ENCODE results near the gene FOXA1.

Gene FOXA1

DNA sequence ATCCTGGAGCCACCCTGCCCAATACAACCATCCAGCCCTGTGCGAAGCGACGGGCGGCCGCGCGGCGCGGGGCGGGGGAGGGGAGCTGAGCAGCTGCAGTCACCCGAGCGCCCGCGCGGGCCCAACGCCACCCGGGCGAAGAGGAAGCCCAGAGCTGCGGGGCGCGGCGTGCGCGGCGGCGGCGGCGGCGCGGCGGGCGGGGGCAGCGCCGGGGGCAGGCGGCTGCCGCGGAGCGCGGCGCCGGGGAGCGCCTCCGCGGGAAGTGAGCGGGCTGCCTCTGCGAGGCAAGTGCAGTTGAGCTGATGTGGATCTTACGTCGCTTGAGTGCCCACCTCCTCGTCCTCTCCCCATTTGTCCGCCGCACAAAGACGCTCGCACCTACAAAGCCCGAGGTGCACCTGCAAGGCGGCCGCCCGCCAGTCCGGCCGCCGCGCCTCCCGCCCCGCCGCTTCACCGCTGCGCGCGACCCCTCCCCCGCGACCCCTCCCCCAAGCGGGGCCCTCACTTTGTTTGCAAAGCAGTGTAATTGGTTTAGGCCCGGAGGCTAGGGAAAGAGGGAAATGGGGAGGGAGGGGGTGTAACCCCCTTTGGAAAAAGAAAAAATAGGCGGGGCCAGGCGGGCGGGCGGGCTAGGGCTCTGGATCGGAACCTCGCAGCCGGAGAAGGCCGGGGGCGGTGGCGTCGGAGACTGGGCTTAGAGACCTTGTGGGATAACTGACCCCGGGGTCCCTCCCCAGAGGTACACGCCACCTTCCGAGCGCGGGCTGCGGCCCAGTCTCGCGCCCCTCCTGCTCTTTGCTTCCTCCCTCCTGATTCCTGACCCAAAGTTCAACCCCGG is at the start of gene FOXA1, which contains the start of gene TTC6:
Gene FOXA1, minus strand, starts transcription at position 279 of the 838 bp plus-strand sequence. Its CDS starts 277 bp downstream, at position 2.
Gene TTC6, plus strand, starts transcription at position 659 of the 838 bp plus-strand sequence. CDS start 26,436 bp downstream, outside the sequence.
- DNase-seq = peak; percentile 19

DNA sequence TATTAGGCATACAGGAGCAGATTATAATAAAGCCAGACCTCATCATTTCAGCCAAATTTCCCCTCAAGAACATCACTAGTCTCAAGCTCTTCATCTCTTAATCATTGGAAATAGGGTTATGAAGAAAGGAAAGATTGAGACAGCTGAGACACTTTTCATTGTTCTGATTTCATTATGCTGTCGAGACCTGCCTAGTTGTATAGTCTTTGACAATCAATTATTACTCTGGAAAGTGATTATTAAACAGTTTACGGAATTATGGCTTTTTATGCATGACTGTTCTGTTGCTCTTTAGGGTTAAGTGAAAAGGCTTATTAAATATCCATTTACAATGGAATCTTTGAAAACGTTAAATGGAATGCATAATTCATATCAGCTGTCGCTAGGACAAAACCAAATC is 48.7 kb upstream of the FOXA1 start:
- DNase-seq = no peak

DNA sequence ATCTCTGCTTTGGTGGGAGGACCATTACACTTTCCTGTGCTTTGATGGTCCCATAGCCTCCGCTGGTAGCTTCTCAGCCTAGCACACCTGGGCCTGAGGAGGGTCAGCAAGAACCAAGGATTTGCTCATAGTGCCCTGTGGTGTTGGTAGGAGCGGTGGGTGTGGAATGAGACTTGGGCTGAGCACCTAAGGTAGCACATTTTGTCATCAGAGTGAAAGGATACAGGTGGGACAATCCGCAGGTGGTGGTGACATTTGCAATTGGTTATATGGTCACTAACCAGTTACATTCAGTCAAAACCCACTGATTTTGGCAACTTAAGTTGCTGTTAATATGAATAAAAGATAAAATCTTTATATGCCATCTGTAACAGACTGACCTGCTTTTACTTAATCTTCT is 47.1 kb upstream of the FOXA1 start:
- no peak for DNase-seq

DNA sequence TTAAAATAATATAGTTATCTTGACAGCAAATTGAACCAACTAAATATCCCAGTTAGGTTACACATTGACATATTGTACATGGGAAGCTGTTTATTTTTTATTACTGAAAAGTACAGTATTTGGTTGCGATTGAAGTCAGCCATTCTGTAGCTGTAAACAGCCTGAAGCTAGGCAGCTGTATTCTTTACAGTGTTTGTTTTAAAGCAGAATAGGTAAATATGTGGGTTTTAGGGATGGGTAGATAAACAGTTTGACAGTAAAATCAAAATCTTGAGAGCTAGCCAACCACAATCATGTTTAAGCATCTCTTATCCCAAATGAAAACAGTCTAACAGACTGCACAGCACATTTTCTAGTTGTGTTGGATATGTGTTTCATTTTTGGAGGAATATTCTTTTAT is 46.1 kb upstream of the FOXA1 start:
- no peak for DNase-seq

DNA sequence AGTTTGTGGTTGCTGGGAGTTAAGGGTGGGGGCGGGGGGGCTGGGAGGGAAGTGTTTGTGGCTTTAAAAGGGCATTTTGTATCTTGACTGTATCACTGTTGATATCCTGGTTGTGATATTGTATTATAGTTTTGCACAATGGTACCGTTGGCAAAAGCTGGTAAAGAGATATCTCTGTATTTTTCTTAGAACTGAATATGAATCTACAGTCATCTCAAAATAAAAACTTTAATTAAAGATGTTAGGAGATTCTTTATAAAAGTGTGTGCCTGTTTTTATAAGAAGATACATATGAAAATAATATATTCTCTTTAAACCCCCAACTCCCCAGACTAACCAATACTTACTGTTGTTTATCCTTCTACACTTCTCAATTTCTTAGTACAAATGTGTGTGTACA is 43.5 kb upstream of the FOXA1 start:
- DNase-seq = no peak

DNA sequence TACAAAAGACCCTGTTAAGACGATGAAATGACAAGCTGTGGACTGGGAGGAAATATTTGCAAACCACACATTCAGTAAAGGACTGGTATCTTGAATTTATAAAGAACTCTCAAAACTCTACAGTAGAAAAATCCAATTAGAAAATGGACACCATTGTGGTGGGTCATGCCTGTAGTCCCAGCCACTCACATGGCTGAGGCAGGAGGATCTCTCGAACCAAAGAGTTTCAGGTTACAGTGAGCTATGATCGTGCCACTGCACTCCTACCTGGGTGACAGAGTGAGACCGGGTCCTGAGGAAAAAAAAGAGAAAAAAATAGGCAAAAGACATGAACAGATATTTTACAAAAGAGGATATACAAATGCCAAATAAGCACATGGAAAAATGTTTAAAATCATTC is 42.3 kb upstream of the FOXA1 start:
- DNase-seq = no peak

DNA sequence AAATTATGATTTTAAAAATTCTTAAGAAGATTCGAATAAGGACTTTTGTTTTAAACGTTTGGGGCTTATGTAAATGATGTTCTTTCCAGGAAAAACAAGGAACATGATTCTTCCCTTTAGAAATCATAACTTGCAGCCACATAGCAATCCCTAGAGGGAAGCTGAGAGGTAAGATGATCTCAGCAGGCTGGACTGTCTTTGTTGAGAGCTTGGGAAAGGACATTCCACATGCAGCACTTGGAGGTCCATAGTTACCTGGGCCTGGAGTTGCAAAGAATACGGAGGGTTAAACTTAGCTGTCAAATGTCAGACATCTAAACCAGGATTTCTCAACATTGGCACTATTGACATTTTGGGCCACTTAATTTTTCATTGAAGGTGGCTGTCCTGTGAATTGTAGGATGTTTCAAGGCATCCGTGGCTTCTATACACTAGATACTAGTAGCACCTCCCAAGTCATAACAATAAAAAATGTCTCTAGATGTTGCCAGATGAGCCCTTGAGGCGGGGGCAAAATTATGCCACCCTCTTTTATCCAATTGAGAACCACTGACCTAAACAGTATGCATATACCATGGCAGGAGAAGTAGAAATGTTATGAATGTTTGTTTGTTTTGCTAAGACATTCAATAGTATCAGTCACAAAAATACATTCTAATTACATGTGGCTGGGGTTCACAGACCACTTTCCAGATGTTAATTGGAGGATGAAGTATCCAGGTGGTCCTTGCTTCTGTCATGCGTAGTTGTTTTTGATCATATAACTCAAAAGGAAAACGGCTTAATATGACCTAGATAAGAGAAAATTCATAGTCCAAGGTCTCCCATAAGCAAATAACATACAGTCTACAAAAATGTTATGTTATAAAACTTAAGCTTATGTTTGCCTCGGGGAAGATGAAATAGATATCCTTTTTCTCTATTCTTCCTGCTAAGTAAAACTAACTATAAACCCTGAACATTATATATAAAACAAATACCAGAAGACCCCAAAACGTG is 30.8 kb upstream of the FOXA1 start:
- no peak for DNase-seq

DNA sequence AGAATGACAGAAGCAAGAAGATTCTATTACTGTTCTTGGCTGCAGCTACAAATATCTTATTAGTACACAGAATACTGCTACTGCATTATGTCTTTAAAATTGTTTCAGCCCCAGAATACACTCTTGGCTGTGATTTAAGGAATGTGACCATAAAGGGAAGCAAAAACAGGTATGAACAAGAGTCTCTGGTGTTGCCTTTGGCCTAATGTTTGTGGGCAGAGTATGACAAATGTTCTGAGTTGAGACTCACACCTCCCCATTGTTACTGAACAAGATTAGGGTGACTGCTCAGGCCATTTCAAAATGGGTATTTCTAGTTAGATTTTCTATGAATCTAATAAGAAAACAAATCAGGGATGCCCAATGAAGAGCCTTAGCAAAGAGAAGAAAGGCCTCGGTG is 28.9 kb upstream of the FOXA1 start:
- DNase-seq = no peak

DNA sequence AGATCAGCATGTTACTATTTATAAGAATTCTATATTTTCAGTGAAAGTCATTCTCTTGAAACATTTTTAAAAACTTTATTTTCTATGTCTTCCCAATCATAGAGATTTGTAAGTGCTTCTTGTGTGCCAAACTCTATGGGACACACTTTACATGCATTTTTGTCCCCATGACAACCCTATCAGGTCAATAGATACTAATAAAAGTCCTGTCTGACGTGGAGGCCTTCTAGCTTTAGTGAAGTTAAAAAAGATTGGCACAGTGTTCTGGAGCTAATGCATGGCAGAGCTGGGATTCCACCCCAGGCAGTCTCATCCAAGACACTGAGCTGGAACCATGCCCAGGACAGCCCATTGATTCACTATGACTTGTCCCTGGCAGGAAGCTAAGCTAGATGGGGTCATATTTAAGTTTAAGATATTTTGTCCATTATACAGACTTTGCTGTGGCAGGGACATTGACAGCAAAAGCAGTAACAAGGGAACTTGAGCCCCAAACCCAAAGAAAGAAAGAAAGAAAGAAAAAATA is 28.4 kb upstream of the FOXA1 start:
- no peak for DNase-seq

DNA sequence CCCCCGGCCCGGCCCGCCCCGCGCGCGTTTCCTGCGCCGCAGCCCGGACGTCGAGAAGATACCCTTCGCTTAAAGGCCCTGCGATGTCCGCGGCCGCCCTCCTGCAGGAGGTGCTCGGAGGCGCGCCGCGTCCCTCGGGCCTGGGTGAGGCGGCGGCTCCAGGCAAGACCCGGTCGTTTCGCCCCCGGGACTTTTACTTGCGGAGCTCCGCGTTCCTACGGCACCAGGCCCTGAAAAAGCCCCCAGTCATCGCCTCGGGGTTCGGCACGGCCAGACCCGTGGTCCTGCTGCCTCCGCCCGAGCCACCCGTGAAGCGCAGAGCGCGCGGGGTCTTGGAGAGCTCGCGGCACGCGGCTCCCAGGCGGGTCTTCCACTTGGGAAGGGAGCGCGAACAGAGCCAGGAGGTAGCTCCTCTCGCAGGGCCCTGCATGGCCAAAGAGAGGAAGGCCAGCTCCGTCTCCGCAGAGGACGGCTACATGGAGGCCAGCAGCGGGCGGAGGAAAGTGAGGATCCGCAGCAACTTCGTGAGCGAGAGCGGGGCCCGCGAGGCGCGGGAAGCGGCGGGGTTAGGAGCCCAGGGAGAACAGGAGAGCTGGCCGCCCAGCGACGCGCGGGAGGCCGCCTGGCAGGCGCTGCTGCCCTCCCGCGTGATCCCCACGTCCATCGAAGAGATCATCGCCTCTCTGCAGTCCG is 27.3 kb upstream of the FOXA1 start:
- no peak for DNase-seq

DNA sequence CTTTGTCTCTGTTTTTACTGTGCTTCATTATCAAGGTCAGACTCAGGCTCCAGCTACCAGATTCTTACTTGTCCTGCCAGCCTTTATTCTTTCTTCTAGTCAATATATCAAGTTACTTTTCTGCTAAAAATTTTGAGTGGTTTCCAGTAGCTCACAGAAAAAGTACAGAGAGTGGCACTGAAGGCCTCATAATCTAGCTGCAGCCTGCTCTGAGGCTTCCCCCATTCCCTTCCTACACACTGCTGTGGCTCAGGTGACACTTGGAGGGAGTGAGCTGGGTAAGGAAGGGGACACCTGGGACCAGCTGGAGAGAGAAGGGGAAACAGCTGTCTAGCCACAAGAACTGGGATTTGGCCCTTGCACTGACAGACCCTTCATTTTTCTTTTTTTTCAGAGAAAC is 25.8 kb upstream of the FOXA1 start:
- DNase-seq = no peak

DNA sequence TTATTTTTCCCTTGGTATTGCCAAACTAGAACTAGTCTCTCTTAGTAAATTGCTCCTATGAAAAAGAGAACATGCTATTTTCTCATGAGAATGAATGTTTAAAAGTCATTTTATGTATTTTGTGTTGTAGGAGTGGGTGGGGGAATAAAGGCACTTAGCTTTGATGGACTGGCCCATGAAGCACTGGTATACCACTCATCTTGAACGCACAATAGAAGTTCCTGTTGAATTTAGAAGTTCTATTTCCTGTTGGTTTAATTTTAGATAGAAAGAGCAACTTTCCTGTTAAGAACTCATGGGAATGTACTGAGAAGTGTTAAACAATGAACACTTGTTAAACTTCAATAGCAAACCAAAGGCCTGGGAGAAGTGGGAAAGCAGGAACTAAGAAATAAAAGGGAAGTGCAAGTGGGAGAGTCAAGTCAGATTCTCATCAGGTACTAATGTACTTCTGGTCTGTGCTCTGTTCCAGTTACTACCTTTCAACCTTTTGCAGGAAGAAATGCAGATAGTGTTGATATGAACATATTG is 23.5 kb upstream of the FOXA1 start:
- DNase-seq = no peak

DNA sequence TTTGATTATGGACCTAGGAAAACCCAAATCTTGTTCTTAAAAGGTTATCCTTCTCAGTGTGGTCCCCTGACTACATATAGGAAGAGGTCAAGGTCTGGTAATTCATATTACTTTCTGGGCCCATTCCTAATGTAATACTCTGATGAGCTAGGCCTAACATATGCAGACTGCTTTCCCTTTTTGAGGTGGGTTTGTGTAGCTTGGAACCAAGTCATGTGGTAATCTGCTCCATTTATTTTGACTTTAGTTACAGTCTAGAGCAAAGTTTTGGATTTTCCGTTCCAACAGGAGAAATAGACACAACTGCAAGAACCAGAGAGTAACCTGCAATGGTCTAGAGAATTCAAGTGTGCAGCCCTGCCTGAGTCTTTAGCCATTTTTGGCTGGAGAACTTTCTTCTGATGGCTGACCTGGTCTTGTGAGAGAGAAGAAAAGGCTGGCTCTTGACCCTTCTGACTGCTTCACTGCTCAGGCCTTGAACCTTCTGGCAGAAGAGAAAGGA is 22.9 kb upstream of the FOXA1 start:
- DNase-seq = no peak

DNA sequence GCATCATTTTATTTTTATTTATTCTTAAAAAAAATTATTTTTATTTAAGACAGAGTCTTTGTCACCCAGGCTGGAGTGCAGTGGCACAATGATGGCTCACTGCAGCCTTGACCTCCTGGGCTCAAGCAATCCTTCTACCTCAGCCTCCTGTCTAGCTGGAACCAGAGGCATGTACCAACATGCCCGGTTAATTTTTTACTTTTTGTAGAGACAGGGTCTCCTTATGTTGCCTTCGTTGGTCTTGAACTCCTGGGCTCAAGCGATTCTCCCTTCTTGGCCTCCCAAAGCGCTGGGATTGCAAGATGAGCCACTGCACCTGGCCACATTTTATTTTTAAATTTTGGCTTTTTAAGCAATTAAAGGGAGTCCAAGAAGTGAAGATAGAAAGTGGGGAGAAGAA is 21.8 kb upstream of the FOXA1 start:
- no peak for DNase-seq

DNA sequence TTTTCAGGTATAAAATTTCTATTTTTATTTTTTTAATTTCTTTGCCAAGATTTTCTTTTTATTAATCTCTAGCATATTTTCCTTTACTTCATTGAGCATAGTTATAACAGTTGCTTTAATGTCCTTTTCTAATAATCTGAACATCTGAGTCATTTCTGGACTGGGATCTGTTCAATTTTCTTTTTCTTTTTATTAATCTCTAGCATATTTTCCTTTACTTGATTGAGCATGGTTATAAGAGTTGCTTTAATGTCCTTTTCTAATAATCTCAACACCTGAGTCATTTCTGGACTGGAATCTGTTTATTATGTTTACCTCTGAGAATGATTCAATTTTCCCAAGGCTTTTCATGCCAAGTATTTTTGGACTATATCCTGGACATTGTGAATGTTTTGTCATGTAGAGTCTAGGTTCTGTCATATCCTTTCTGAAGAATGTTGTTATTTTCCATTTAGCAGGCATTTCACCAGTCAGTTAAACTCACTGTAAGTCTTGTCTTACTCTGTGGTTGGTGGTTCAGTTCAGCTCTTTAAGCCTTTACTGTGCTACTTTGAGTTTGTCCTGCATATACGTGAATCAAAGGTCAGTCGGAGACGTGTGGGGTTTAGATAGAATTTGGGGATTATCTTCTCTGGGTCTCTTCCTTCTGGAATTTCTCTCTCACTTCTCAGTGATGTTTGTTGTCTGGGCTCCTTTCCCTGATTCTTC is 20.7 kb upstream of the FOXA1 start:
- DNase-seq = no peak

DNA sequence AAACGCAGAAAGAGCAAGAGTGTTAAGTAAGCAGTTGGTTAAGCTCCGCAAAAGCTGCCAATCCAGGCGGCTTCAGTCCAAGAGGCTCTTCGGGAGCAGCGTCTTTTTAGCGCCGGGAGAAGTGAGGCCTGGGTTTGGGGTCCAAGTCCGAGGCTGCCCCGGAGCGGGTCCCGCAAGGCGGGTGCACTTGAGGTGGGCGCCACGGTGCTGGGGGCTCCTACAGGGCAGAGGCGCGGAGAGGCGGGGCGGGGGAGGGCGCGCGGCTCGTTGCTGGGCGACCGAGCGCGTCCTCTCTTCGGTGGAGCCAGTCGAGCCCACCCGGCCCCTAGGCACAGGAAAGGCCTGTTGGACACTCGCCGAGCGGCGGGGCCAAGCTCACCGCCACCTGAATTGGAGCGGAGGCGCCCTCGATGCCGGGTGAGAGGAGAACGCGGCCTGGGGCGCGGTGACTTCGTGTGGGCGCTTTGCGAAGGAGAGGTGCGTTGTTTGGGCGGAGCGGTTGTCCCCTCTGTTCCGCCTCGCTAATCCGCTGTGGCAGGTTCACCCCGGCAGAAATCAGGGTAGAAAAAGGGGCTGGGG is 16.0 kb upstream of the FOXA1 start:
- no peak for DNase-seq

DNA sequence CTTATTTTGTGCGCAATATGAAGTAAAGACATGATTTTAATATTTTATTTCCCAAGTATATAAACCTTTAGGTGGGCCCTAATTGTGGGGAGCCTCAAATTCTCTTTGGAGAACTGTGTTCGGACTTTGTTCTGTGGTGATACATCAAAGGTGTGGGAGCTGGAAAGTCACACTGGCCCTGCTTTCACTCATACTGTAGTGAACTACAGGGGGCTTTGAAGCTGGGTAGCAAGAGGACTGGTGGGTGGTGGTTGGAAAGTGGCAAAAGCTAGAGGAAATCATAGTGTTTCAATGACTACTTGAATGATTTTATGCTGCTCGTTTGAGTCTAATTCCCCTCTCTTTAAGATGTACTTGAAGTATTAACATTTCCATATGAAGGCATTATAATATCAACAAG is 13.6 kb upstream of the FOXA1 start:
- DNase-seq = no peak

DNA sequence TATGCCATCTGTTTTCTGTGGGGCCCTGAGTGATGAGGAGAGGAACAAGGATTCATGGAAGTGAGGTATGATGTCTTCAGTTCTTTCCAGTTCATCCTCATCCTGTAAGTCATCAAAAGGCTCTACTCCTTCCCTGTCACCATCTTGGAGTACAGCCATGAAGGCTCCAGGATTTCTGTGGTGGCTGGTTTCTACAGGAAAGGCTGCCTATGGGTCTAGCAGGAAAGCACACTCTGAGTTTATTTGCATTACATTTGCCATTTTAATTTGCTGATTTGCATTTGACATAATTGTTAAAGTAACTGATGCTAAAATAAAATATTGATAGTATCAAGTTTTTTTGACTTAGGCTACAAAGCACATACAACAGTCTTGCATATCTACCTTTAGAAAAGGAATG is 11.6 kb upstream of the FOXA1 start:
- DNase-seq = no peak

DNA sequence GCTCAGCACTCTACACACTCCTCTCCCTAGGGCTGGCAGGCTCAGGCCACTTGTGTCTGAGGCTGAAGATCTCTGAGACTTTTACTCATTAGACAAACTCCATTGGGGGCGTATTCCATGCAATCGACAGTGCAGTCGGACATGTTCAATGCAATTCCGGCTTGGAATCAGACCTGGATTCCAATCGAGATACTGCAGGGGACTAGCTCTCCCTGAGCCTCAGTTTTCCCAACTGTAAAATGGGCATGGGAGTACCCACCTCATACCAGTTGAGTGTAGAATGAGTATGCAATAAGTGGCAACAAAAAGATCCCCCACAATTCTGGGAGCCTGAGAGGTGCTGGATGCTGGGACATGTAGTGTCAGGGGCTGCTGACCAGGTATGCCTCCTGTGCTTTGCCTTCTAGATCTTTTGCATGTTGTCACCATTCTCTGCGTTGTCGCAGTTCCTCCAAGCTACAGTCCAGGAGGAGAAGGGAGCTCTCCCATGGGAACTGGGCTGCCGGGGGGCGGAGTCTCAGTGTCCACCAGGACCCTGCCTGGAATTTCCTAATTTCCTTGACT is 8.7 kb upstream of the FOXA1 start:
- no peak for DNase-seq

DNA sequence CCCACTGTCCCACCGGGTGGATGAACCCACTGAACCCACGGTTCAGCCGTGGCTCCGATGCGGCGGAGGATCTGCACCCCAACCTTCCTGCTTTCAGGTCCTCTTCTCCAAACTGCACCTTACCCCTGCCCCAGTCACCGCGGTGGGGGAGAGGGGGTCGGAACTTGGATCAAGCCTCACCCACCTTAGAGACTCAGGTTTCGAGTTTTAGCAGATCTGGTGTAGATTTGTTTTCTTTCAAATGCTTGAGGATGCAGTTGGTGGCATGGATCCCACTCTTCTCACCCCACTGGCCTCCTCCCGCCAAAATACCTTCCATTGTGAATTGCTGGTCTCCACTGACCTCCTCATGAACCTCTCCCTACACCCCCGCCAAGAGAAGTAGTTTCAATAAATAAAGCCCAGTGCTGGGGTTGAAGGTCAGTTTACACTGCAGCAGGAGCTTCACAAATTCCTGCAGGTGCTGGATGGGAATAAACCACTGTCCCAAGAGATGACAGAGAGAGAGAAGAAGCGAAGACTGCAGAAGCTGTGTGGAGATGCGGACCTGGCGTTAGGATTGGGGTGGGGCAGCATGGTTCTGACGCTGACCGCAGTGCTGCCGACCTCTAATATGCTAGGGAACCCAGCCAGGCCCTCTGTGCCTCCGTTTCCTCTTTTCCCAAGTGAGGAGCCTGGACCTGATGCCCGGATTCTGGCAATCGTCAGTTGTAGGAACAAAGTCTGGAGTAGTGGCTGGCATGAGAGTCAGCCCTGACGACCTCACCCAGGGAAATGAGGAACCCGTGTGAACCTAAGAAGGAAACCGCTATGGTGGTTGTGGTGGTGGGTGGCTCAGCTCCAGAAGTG is 7.8 kb upstream of the FOXA1 start:
- no peak for DNase-seq

Data from NCI-H524 treated with DMSO at 0.1 percent for 48 hours (cell line).